Trophoblast cell (in vitro differentiated cells and primary cell): Measurements from ENCODE around the gene WASF3.
A peak's percentile ranks its signal among the peaks of the same experiment; 100 is the strongest.

ENCODE experiments used
- DNase-seq, 2 donors: peaks; one replicate each; pipeline ENCODE4 v3.0.0-alpha.2; 2016
- H2AFZ ChIP-seq: 2 replicates; pipeline ENCODE4 v1.6.1; 2013; ENCODE audit warnings: low read length, moderate library complexity, mild to moderate bottlenecking; ENCODE audit not compliant: insufficient read depth, poor library complexity
- H2AK5ac ChIP-seq: 2 replicates; pipeline ENCODE4 v1.6.1; 2013; ENCODE audit warnings: mild to moderate bottlenecking, low read length
- H2BK120ac ChIP-seq: 2 replicates; pipeline ENCODE4 v1.6.1; 2013; ENCODE audit warnings: low read length, mild to moderate bottlenecking, moderate library complexity; ENCODE audit not compliant: insufficient read depth, poor library complexity
- H2BK12ac ChIP-seq: 2 replicates; pipeline ENCODE4 v1.6.1; 2013; ENCODE audit warnings: mild to moderate bottlenecking, low read length, moderate library complexity
- H2BK5ac ChIP-seq: 2 replicates; pipeline ENCODE4 v1.6.1; 2013; ENCODE audit warnings: low read length, low read depth, moderate library complexity, mild to moderate bottlenecking; ENCODE audit not compliant: poor library complexity
- H3K14ac ChIP-seq: 2 replicates; pipeline ENCODE4 v1.6.1; 2013; ENCODE audit warnings: mild to moderate bottlenecking, low read length
- H3K18ac ChIP-seq: 2 replicates; pipeline ENCODE4 v1.6.1; 2013; ENCODE audit warnings: mild to moderate bottlenecking, low read length
- H3K23ac ChIP-seq: 2 replicates; pipeline ENCODE4 v1.6.1; 2013; ENCODE audit warnings: low read length
- H3K27ac ChIP-seq: 2 replicates; pipeline ENCODE4 v1.5.1; 2013; ENCODE audit warnings: low read depth, mild to moderate bottlenecking, inconsistent platforms, low read length, moderate library complexity
- H3K27me3 ChIP-seq: 2 replicates; pipeline ENCODE4 v1.6.1; 2013; ENCODE audit warnings: inconsistent platforms, mild to moderate bottlenecking, low read length, moderate library complexity; ENCODE audit not compliant: insufficient read depth
- H3K36me3 ChIP-seq, 2 experiments: 1 replicate in 1 of 2; 2 replicates in 1 of 2; pipeline ENCODE4 v1.6.1; 2013; ENCODE audit warnings: low read length in 2 of 2, mild to moderate bottlenecking in 2 of 2, moderate library complexity in 1 of 2; ENCODE audit not compliant: insufficient read depth in 2 of 2, control insufficient read depth in 1 of 2
- H3K4ac ChIP-seq: 2 replicates; pipeline ENCODE4 v1.6.1; 2013; ENCODE audit warnings: low read depth, mild to moderate bottlenecking, low read length, moderate library complexity
- H3K4me1 ChIP-seq, 2 experiments: 1 replicate in 1 of 2; 2 replicates in 1 of 2; pipeline ENCODE4 v1.6.1; 2013; ENCODE audit warnings: low read length in 2 of 2, mild to moderate bottlenecking in 2 of 2, moderate library complexity in 1 of 2; ENCODE audit not compliant: insufficient read depth in 2 of 2, control insufficient read depth in 1 of 2
- H3K4me2 ChIP-seq: 2 replicates; pipeline ENCODE4 v1.6.1; 2013; ENCODE audit warnings: inconsistent platforms, mild to moderate bottlenecking, low read length, moderate library complexity
- H3K4me3 ChIP-seq: 2 replicates; pipeline ENCODE4 v1.5.1; 2013; ENCODE audit warnings: mild to moderate bottlenecking, low read depth, low read length, inconsistent platforms
- H3K79me1 ChIP-seq: one replicate; pipeline ENCODE4 v1.6.1; 2013; ENCODE audit warnings: low read length
- H3K79me2 ChIP-seq: 2 replicates; pipeline ENCODE4 v1.6.1; 2013; ENCODE audit warnings: low read length, mild to moderate bottlenecking; ENCODE audit not compliant: control insufficient read depth, insufficient read depth, poor library complexity
- H3K9ac ChIP-seq: 2 replicates; pipeline ENCODE4 v1.6.1; 2013; ENCODE audit warnings: mild to moderate bottlenecking, low read length
- H3K9me3 ChIP-seq: 2 replicates; pipeline ENCODE4 v1.6.1; 2013; ENCODE audit warnings: low read depth, mild to moderate bottlenecking, control low read depth, inconsistent platforms, low read length; ENCODE audit not compliant: insufficient read depth
- H4K12ac ChIP-seq: 2 replicates; pipeline ENCODE4 v1.6.1; 2013; ENCODE audit warnings: low read depth, mild to moderate bottlenecking, low read length, moderate library complexity
- H4K8ac ChIP-seq: 2 replicates; pipeline ENCODE4 v1.6.1; 2013; ENCODE audit warnings: low read depth, mild to moderate bottlenecking, low read length, moderate library complexity
- H4K91ac ChIP-seq: one replicate; pipeline ENCODE4 v1.6.1; 2013; ENCODE audit warnings: low read depth, mild to moderate bottlenecking, low read length, moderate library complexity
- WGBS: extraction: QIAGEN DNeasy Blood & Tissue Kit; methylation state at CpG from one replicate; pipeline ENCODE4 v1.1.7; 2013; ENCODE audit warnings: missing lambda C conversion rate; ENCODE audit not compliant: insufficient read length, insufficient coverage; ENCODE audit errors: extremely low coverage; 5-methylcytosine and 5-hydroxymethylcytosine counted together

Gene WASF3

GRCh38 chr13:26706381-26706780 is 148.9 kb downstream of the WASF3 start:
- no peak overlapping the region for H3K4me3 ChIP-seq
- no peak overlapping the region for H3K4ac ChIP-seq

GRCh38 chr13:26707122-26708006 is 149.9 kb downstream of the WASF3 start:
- H3K9me3 ChIP-seq: peaks cover 1% of the 10 kb centered on the region
- H3K14ac ChIP-seq: no peak overlapping the region
- H3K79me1 ChIP-seq: no peaks in the 10 kb centered on the region
- H3K4me2 ChIP-seq: no peak overlapping the region
- no peak overlapping the region for H4K91ac ChIP-seq
- no peak overlapping the region for H3K9ac ChIP-seq
- no peaks in the 10 kb centered on the region for H3K4me1 ChIP-seq
- H3K4me3 ChIP-seq: no peak overlapping the region
- WGBS: no CpG with 5 or more reads among the region's 13 CpGs
- H3K18ac ChIP-seq: no peak overlapping the region
- peak; percentile 42 to 78 for DNase-seq
- H2AFZ ChIP-seq: no peak overlapping the region
- H2BK5ac ChIP-seq: no peak overlapping the region
- H3K79me2 ChIP-seq: no peaks in the 10 kb centered on the region
- no peaks in the 10 kb centered on the region for H3K36me3 ChIP-seq
- no peak overlapping the region for H3K23ac ChIP-seq
- no peak overlapping the region for H4K8ac ChIP-seq
- H2AK5ac ChIP-seq: no peak overlapping the region
- H4K12ac ChIP-seq: no peak overlapping the region
- no peaks in the 10 kb centered on the region for H3K27me3 ChIP-seq
- no peak overlapping the region for H3K4ac ChIP-seq
- H2BK12ac ChIP-seq: no peak overlapping the region
- no peak overlapping the region for H3K27ac ChIP-seq
- no peak overlapping the region for H2BK120ac ChIP-seq

More at GRCh38 chr13:26706381-26706780, 148.9 kb downstream of the WASF3 start:
- Histone ChIP-seq H3K14ac (no peak overlapping the region), H4K91ac (no peak overlapping the region), H3K79me1 (no peaks in the 10 kb centered on the region), H2AK5ac (no peak overlapping the region), H3K27ac (no peak overlapping the region), H4K8ac (no peak overlapping the region), H3K4me1 (no peaks in the 10 kb centered on the region), H3K23ac (no peak overlapping the region), H4K12ac (no peak overlapping the region), H3K27me3 (no peaks in the 10 kb centered on the region), H3K9ac (no peak overlapping the region), H3K9me3 (no peaks in the 10 kb centered on the region), H2BK12ac (no peak overlapping the region), H2AFZ (no peak overlapping the region), H3K79me2 (no peaks in the 10 kb centered on the region), H3K18ac (no peak overlapping the region), H3K4me2 (no peak overlapping the region), H3K36me3 (no peaks in the 10 kb centered on the region), H2BK5ac (no peak overlapping the region), H2BK120ac (no peak overlapping the region)
- no CpG with 5 or more reads among the region's 7 CpGs for WGBS
- no peak for DNase-seq

GRCh38 chr13:26708007-26708297 is 150.5 kb downstream of the WASF3 start:
- Histone ChIP-seq H3K14ac (no peak overlapping the region), H2BK12ac (no peak overlapping the region), H3K23ac (no peak overlapping the region), H3K79me2 (no peaks in the 10 kb centered on the region), H3K4me1 (no peaks in the 10 kb centered on the region), H4K8ac (no peak overlapping the region), H3K9ac (no peak overlapping the region), H3K9me3 (peaks cover 1% of the 10 kb centered on the region), H3K27ac (no peak overlapping the region), H2BK5ac (no peak overlapping the region), H4K12ac (no peak overlapping the region), H3K36me3 (no peaks in the 10 kb centered on the region), H2BK120ac (no peak overlapping the region), H2AFZ (no peak overlapping the region), H3K4me2 (no peak overlapping the region), H3K18ac (no peak overlapping the region), H4K91ac (no peak overlapping the region), H2AK5ac (no peak overlapping the region), H3K4ac (no peak overlapping the region), H3K79me1 (no peaks in the 10 kb centered on the region), H3K27me3 (no peaks in the 10 kb centered on the region), H3K4me3 (no peak overlapping the region)
- no peak for DNase-seq
- WGBS: no CpG with 5 or more reads among the region's 6 CpGs

GRCh38 chr13:26709461-26709860 is 152.0 kb downstream of the WASF3 start:
- Histone ChIP-seq H3K4me1 (no peaks in the 10 kb centered on the region), H3K79me1 (no peaks in the 10 kb centered on the region), H4K91ac (no peak overlapping the region), H4K12ac (no peak overlapping the region), H2BK12ac (no peak overlapping the region), H3K4ac (no peak overlapping the region), H3K18ac (no peak overlapping the region), H3K4me3 (no peak overlapping the region), H2AFZ (no peak overlapping the region), H4K8ac (no peak overlapping the region), H3K27ac (no peak overlapping the region), H2AK5ac (no peak overlapping the region), H3K27me3 (no peaks in the 10 kb centered on the region), H3K14ac (no peak overlapping the region), H2BK5ac (no peak overlapping the region), H3K4me2 (no peak overlapping the region), H3K36me3 (no peaks in the 10 kb centered on the region), H3K9ac (no peak overlapping the region), H2BK120ac (no peak overlapping the region), H3K79me2 (no peaks in the 10 kb centered on the region), H3K23ac (no peak overlapping the region), H3K9me3 (peaks cover 1% of the 10 kb centered on the region)
- no peak for DNase-seq
- WGBS: no CpG with 5 or more reads among the region's 7 CpGs
